ENCODE data around the gene GSN. TPM values are rescaled to one million over a fixed set of nuclear protein-coding genes. Genes with fewer than 3 reads are reported as not detected.

The GSN gene
- total and polyA plus RNA-seq, 10 of the 15 experiments (the other 5 are each of a cell fraction or from before 2014, with no cell fraction given): 0.66 to 9.2 (median 6.2) TPM

DNA sequence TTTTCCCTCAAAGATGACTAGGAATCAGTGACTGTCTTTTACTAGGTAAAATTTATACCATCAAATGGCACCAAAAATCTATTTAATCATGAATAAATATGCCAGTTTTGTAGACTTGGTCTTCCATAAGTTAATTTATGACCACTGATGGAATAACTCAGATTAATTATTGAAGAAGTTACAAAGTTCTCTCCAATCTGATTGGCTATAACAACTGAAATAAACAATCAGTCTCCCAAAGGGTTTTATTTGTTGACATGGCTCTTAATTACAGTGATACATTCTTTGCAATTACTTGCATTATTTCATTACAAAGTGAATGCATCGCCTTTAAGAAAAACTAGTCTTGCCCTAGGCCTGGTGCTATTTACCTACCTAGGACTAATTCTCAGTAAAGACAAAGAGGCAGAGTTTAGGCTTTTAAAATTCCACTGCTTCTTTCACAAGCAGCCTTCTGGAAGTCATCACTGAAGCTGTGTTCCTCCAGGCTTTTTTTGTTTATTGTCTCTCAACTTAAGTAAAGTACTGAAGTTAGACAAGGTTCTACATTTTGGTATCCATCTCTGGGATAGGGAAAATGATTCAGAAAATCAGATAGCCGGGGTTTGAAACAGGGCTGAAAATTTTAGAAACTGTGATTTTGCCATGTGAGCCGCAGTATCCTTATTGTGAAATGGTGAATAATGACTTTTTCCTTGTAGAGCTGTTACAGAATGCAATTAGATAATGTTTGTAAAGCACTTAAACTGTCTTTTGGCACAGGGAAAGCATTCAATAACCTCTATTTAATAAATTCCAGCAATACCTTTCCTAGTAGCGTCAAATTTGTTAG, 99.6 kb downstream of the GSN start (continued):
- TF ChIP-seq MEF2B (IDR thresholded peaks at IDR 0.05; ENCODE audit: partially characterized antibody, poor library complexity, severe bottlenecking) (no peak), SPI1 (IDR thresholded peaks at IDR 0.05; ENCODE audit: borderline replicate concordance, insufficient read depth, low read depth, low read length) (no peak), BRCA1 (IDR thresholded peaks at IDR 0.05; ENCODE audit: low read depth, low read length) (no peak), ETV6 (conservative IDR thresholded peaks at IDR 0.05 in 1 of 2, IDR thresholded peaks at IDR 0.05 in 1 of 2; ENCODE audit: borderline replicate concordance in 1 of 2, low read depth in 1 of 2) (no peak), PML (IDR thresholded peaks at IDR 0.05; ENCODE audit: low read length) (no peak)

GRCh38 chr9:121368138-121368522, 100.2 kb downstream of the GSN start:
- RAD21 ChIA-PET (ENCODE audit: unreplicated experiment): interaction anchor here (0.9 kb wide), 2 partner anchors 10 to 14 kb away, joined by 3 to 4 read pairs; no protein-coding TSS in a partner anchor
- peak overlapping the region; percentile 84 for H3K4me3 ChIP-seq
- no peak for TF ChIP-seq SRF (IDR thresholded peaks at IDR 0.05; ENCODE audit: low read depth in 2 of 2, low read length in 2 of 2)
- no peak for TF ChIP-seq MLLT1 (IDR thresholded peaks at IDR 0.05)
- TF ChIP-seq TCF12 (IDR thresholded peaks at IDR 0.05; ENCODE audit: low read depth, low read length): no peak
- no peak for TF ChIP-seq MXI1 (IDR thresholded peaks at IDR 0.05; ENCODE audit: low read depth, low read length)
- no peak for TF ChIP-seq TCF3 (IDR thresholded peaks at IDR 0.05; ENCODE audit: borderline replicate concordance, insufficient read depth, low read depth, low read length)
- TF ChIP-seq ZNF207 (IDR thresholded peaks at IDR 0.05; ENCODE audit: borderline replicate concordance): no peak
- no peak for TF ChIP-seq RELA (IDR thresholded peaks at IDR 0.05; ENCODE audit: borderline replicate concordance, partially characterized antibody)
- TF ChIP-seq CREB1 (IDR thresholded peaks at IDR 0.05; ENCODE audit: low read depth): no peak
- TF ChIP-seq MEF2B (IDR thresholded peaks at IDR 0.05; ENCODE audit: partially characterized antibody, poor library complexity, severe bottlenecking): no peak
- no peak for TF ChIP-seq REST (IDR thresholded peaks at IDR 0.05; ENCODE audit: low read depth, low read length)
- TF ChIP-seq ZNF384 (IDR thresholded peaks at IDR 0.05; ENCODE audit: borderline replicate concordance, low read depth, low read length): no peak
- TF ChIP-seq IKZF2 (IDR thresholded peaks at IDR 0.05): no peak
- no peak for TF ChIP-seq GABPA (IDR thresholded peaks at IDR 0.05; ENCODE audit: low read depth)

More at GRCh38 chr9:121368138-121368522, 100.2 kb downstream of the GSN start:
- Histone ChIP-seq H3K9me3 (replicated peaks; ENCODE audit: control insufficient read depth, insufficient read depth, low read length) (no peaks in the 10 kb centered on the region; the same call in 2 of the 3 replicates), H3K36me3 (ENCODE audit: control insufficient read depth in 2 of 2, insufficient read depth in 2 of 2, low read length in 1 of 2) (no peaks in the 10 kb centered on the region), H3K4me1 (ENCODE audit: control insufficient read depth, insufficient read depth, low read length) (peaks cover 7% of the 10 kb centered on the region; the same call in 1 of the 2 replicates), H2AFZ (ENCODE audit: control insufficient read depth, low read depth, low read length) (no peak overlapping the region), H3K4me2 (ENCODE audit: control insufficient read depth, insufficient read depth) (peak overlapping the region; percentile 90), H3K27me3 (replicated peaks in 1 of 2; ENCODE audit: control insufficient read depth in 2 of 2, insufficient read depth in 2 of 2, low read length in 1 of 2) (no peaks in the 10 kb centered on the region; a peak in 1 of 4 replicates), H4K20me1 (ENCODE audit: control insufficient read depth, insufficient read depth) (no peaks in the 10 kb centered on the region), H3K79me2 (ENCODE audit: control insufficient read depth, insufficient read depth, low read length) (no peaks in the 10 kb centered on the region; the same call in 1 of the 2 replicates), H3K9ac (ENCODE audit: control insufficient read depth, insufficient read depth, low read length) (no peak overlapping the region), H3K27ac (ENCODE audit: control insufficient read depth, insufficient read depth) (no peak overlapping the region)
- FAIRE-seq (no peak), DNase-seq (ENCODE audit: low read depth, low spot score) (no peak), ATAC-seq (no peak)
- ChIA-PET SMC1A (ENCODE audit: uncharacterized antibody, unreplicated experiment) (no interaction called here), CTCF (interaction anchor here (1.7 kb wide), 1 partner anchor 15 kb away, joined by 4 read pairs; no protein-coding TSS in a partner anchor), POLR2A (interaction anchor here (0.7 to 1.3 kb wide), 2 partner anchors 9 to 436 kb away, joined by 3 to 5 read pairs; no protein-coding TSS in a partner anchor)
- BruUV-seq (replicated peaks): TSS peak; percentile 43
- intact Hi-C loops (cut with micrococcal nuclease; ENCODE audit: unreplicated experiment) (no loop called here), in situ Hi-C loops (cut with MboI) (no loop called here)
- WGBS (ENCODE audit: insufficient coverage, insufficient replicate concordance, low lambda C conversion rate, missing lambda C conversion rate): 83% methylated on average over 1 of the region's 1 CpG
